ENCODE data around the gene KCNK3. TPM values are rescaled to one million over a fixed set of nuclear protein-coding genes. Genes with fewer than 3 reads are reported as not detected.

The KCNK3 gene
- total RNA-seq: 1 to 10 TPM in 1 of 4 donors, under 1 TPM in 3; 0.37 to 1.5 (median 0.82) TPM

- in situ Hi-C loops (cut with MboI; ENCODE audit: low pct_ligation_motif_present in 1 of 4, low pct_unique_long_range_greater_than_20kb in 1 of 4, low sequenced_read_pairs in 3 of 4) (no loop called here), intact Hi-C loops (cut with DNase I; ENCODE audit: low total_unique reads) (no loop called here)
- Histone ChIP-seq H3K27me3 (peaks cover 59% of the 10 kb centered on the region), H3K27ac (peak within 1 kb of the TSS; percentile 76 to 88 (median 76)), H3K4me3 (peak within 1 kb of the TSS; percentile 3 to 45 (median 24)), H3K36me3 (no peaks in the 10 kb centered on the region), H3K9me3 (no peaks in the 10 kb centered on the region), H3K4me1 (peaks cover 10 to 28% (median 18%) of the 10 kb centered on the region in 4 donors)
- DNase-seq: peak; percentile 43
- no peak for TF ChIP-seq EP300 (IDR thresholded peaks at IDR 0.05; ENCODE audit: low read depth)
- no peak for TF ChIP-seq CTCF (IDR thresholded peaks at IDR 0.05)
- TF ChIP-seq POLR2AphosphoS5 (IDR thresholded peaks at IDR 0.05): no peak
- no peak for TF ChIP-seq POLR2A (IDR thresholded peaks at IDR 0.05)
- 2 to 23% methylated on average over 5 to 16 of the region's 64 CpGs for WGBS, 2 donors (ENCODE audit: low coverage in 1 of 2)
These were observed at the start of gene KCNK3 for GRCh38 chr2:26692279-26692896. KCNK3 (plus strand) TSS chr2:26692722; CDS start chr2:26692876, 154 bp downstream.

- H3K4me1 ChIP-seq: peaks cover 0 to 6% (median 1%) of the 10 kb centered on the region in 4 donors
- DNase-seq: no peak
- H3K36me3 ChIP-seq: no peaks in the 10 kb centered on the region
- intact Hi-C loops (cut with DNase I; ENCODE audit: low total_unique reads) (no loop called here), in situ Hi-C loops (cut with MboI; ENCODE audit: low pct_ligation_motif_present in 1 of 4, low pct_unique_long_range_greater_than_20kb in 1 of 4, low sequenced_read_pairs in 3 of 4) (no loop called here)
- TF ChIP-seq POLR2A (IDR thresholded peaks at IDR 0.05): no peak
- no peak for TF ChIP-seq CTCF (IDR thresholded peaks at IDR 0.05)
- TF ChIP-seq EP300 (IDR thresholded peaks at IDR 0.05; ENCODE audit: low read depth): no peak
- TF ChIP-seq POLR2AphosphoS5 (IDR thresholded peaks at IDR 0.05): no peak
- no peak overlapping the region for H3K27ac ChIP-seq
- H3K27me3 ChIP-seq: peaks cover 8% of the 10 kb centered on the region
- H3K9me3 ChIP-seq: no peaks in the 10 kb centered on the region
- no peak overlapping the region for H3K4me3 ChIP-seq
- 77 to 78% methylated on average over 9 to 13 of the region's 13 CpGs for WGBS, 2 donors (ENCODE audit: low coverage in 1 of 2)
These were observed 48.2 kb upstream of the KCNK3 start for GRCh38 chr2:26644188-26644835.

GRCh38 chr2:26645762-26646161, 46.8 kb upstream of the KCNK3 start:
- Histone ChIP-seq H3K4me1 (peaks cover 0 to 6% (median 2%) of the 10 kb centered on the region in 4 donors), H3K27ac (no peak overlapping the region), H3K4me3 (no peak overlapping the region), H3K9me3 (no peaks in the 10 kb centered on the region), H3K36me3 (no peaks in the 10 kb centered on the region), H3K27me3 (peaks cover 8% of the 10 kb centered on the region)
- no peak for DNase-seq
- in situ Hi-C loops (cut with MboI; ENCODE audit: low pct_ligation_motif_present in 1 of 4, low pct_unique_long_range_greater_than_20kb in 1 of 4, low sequenced_read_pairs in 3 of 4) (no loop called here), intact Hi-C loops (cut with DNase I; ENCODE audit: low total_unique reads) (no loop called here)
- whole genome bisulfite sequencing, 2 donors (ENCODE audit: low coverage in 1 of 2): 80 to 94% methylated on average over 8 to 10 of the region's 10 CpGs
- TF ChIP-seq POLR2A (IDR thresholded peaks at IDR 0.05) (no peak), POLR2AphosphoS5 (IDR thresholded peaks at IDR 0.05) (no peak), CTCF (IDR thresholded peaks at IDR 0.05) (no peak), EP300 (IDR thresholded peaks at IDR 0.05; ENCODE audit: low read depth) (no peak)

GRCh38 chr2:26646986-26647672, 45.4 kb upstream of the KCNK3 start:
- in situ Hi-C loops (cut with MboI; ENCODE audit: low pct_ligation_motif_present in 1 of 4, low pct_unique_long_range_greater_than_20kb in 1 of 4, low sequenced_read_pairs in 3 of 4): no loop called here

More at GRCh38 chr2:26646986-26647672, 45.4 kb upstream of the KCNK3 start:
- intact Hi-C loops (cut with DNase I; ENCODE audit: low total_unique reads): no loop called here
- Histone ChIP-seq H3K36me3 (no peaks in the 10 kb centered on the region), H3K4me3 (no peak overlapping the region), H3K9me3 (no peaks in the 10 kb centered on the region), H3K27ac (no peak overlapping the region), H3K4me1 (peaks cover 0 to 6% (median 2%) of the 10 kb centered on the region in 4 donors), H3K27me3 (peaks cover 8% of the 10 kb centered on the region)
- DNase-seq: no peak
- WGBS, 2 donors (ENCODE audit: low coverage in 1 of 2): 71% methylated on average over 6 of the region's 6 CpGs; no CpG with 5 or more reads in 1 of the 2 donors
- TF ChIP-seq POLR2AphosphoS5 (IDR thresholded peaks at IDR 0.05): no peak
- no peak for TF ChIP-seq CTCF (IDR thresholded peaks at IDR 0.05)
- no peak for TF ChIP-seq EP300 (IDR thresholded peaks at IDR 0.05; ENCODE audit: low read depth)
- no peak for TF ChIP-seq POLR2A (IDR thresholded peaks at IDR 0.05)
